Esophagus muscularis mucosa (tissue), 4 donors: ENCODE data around the gene MYBPC1.

Experiments used
- CTCF ChIP-seq, 3 experiments: fragments of 200-600 bp in 2 of 3; fragments of 450-650 bp in 1 of 3; sonication (generic) in 2 of 3; IDR thresholded peaks; one replicate each; pipeline ENCODE4 v1.5.1; 2017 to 2019; ENCODE audit warnings: antibody characterized with exemption in 3 of 3, mild to moderate bottlenecking in 2 of 3, moderate library complexity in 1 of 3
- EP300 ChIP-seq: sonication (generic); formaldehyde crosslinking; IDR thresholded peaks from one replicate; pipeline ENCODE4 v1.6.1; 2017; ENCODE audit warnings: antibody characterized with exemption
- POLR2A ChIP-seq: fragments of 450-650 bp; IDR thresholded peaks from one replicate; pipeline ENCODE4 v1.6.1; 2017; ENCODE audit warnings: antibody characterized with exemption, moderate library complexity, mild to moderate bottlenecking, low read depth

GRCh38 chr12:101655393-101655792 lies 60.6 kb downstream of the MYBPC1 start:
- TF ChIP-seq CTCF (IDR thresholded peaks at IDR 0.05) (no peak), POLR2A (no peak), EP300 (no peak)
